Measurements from ENCODE around the gene RTRAF.

DNA sequence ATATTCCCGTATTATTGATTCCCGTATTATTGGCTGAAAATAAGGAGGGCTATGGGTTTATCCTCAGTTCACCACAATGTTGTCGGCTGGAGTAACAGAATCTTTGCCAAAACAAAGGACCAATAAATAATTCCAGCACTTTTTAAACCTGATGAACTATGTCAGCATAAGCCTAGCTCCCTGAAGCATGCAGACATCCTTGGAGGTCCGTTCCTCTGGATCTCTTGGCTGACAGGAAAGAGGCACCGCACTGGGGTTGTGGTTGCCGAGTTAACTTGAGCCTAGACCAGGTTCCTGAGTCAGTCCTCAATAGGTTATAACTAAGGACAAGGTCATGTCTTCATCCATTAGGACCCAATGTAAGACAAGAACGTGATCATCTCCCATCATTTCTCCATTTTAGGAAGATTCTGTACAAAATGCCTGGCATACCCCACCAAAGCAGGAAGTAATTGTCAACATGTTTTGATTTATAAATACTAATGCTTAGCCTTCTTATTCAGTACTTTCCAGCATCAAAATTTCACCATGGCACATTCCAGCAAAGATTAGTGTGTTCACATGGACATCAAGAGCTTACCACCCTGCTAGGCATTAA lies 43.0 kb downstream of the RTRAF start:
- TF ChIP-seq POLR2A (IDR thresholded peaks at IDR 0.05) (no peak), EP300 (IDR thresholded peaks at IDR 0.05) (no peak)
- TF ChIP-seq, protein P1, sequence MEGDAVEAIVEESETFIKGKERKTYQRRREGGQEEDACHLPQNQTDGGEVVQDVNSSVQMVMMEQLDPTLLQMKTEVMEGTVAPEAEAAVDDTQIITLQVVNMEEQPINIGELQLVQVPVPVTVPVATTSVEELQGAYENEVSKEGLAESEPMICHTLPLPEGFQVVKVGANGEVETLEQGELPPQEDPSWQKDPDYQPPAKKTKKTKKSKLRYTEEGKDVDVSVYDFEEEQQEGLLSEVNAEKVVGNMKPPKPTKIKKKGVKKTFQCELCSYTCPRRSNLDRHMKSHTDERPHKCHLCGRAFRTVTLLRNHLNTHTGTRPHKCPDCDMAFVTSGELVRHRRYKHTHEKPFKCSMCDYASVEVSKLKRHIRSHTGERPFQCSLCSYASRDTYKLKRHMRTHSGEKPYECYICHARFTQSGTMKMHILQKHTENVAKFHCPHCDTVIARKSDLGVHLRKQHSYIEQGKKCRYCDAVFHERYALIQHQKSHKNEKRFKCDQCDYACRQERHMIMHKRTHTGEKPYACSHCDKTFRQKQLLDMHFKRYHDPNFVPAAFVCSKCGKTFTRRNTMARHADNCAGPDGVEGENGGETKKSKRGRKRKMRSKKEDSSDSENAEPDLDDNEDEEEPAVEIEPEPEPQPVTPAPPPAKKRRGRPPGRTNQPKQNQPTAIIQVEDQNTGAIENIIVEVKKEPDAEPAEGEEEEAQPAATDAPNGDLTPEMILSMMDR (IDR thresholded peaks at IDR 0.05): no peak

All from tibial nerve (tissue), 4 donors.